HG03045 (cell line): ENCODE data around the gene TMEM200A.
"Not testable (repeated sequence)": the region's sequence is repeated elsewhere in the genome, so short reads cannot be mapped to it uniquely, and the experiment has no call there.

Source experiments
- ATAC-seq: cut with Tn5 transposase; IDR thresholded peaks from one replicate; pipeline ENCODE4 v1.9.1; 2021; ENCODE audit warnings: mild to moderate bottlenecking, moderate library complexity; ENCODE audit not compliant: unreplicated experiment

TMEM200A gene

DNA sequence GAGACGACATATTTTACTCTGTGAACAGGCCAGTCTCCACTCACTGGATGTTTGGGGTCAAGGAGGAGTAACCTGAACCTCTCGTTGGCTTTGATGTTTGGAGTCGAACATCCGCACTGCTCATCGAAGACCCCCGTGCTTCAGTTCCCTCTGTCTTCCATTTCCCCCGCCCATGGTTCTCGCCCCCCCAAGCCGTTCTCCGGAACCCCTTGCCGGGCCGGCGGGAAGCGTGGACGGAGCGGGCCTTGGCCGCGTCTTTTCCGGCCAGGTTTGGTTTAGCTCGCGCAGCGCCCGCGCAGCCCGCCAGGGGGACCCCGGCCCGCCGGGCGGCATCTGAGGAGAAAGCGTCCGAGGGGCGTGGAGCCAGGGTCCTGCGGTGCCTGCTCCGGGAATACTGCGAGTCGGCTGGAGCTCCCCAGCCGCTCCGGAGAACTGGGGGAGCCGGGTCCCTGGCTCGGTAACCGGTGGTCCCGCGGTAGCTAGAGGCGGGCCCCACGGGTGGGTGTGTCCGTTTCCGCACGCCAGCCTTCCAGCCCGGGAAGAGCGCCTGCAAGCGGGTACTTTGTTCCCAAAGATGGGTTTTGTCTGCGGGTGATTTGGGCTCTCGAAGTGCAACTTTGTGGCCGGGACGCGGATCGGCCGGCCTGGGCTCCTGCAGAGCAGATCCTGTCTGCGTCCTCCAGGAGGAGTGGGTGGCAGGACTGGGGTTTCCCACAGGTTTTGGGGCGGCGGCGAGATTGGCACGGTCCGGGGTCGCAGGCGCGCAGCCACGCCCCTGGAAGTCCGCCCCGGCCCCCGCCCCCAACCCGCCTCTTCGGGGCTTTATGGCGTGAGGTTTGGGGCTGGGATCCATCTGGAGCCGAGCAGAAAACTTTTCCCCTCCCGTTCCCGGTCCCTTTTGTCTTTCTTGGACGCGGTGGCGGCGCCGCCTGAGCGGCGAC, at the start of gene TMEM200A:
Gene TMEM200A, plus strand, starts transcription at position 852 of the 941 bp plus-strand sequence. CDS start 74,406 bp downstream, outside the sequence.
- ATAC-seq = peak; percentile 69

- no peak for ATAC-seq
These were observed 44.9 kb upstream of the TMEM200A start for GRCh38 chr6:130320908-130321307.

GRCh38 chr6:130322673-130323268, 43.0 kb upstream of the TMEM200A start:
- no peak for ATAC-seq

GRCh38 chr6:130324657-130325056, 41.2 kb upstream of the TMEM200A start:
- no peak for ATAC-seq

DNA sequence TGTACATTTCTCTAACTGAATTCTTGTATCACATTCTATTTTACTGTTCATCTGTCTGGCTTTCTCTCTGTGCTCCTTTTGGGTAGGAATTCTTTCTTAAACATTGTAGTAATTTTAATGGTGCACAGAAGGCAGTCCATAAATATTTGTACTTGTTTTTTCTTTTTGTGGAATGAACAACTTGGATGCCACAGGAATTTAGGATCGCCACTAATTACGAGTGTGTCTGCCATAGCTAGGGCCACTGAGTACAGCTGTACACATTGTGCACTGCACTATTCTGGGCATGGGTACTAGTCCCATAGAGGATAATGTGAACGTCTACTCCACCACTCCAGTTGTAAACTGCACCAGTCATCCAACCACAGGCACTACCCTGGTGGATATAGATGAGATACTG, 39.3 kb upstream of the TMEM200A start:
- ATAC-seq = no peak

DNA sequence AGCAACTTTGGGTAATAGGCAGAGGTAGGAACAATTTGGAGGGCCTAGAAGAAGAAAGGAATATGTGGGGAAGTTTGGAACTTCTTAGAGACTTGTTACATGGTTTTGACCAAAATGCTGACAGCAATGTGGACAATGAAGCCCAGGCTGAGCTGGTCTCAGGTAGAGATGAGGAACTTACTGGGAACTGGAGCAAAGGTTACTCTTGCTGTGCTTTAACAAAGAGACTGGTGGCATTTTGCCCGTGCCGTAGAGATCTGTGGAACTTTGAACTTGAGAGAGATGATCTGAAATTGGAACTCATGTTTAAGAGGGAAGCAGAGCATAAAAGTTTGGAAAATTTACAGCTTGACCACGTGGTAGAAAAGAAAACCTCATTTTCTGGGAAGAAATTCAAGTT, 28.3 kb upstream of the TMEM200A start:
- no peak for ATAC-seq

- ATAC-seq = not testable (repeated sequence)
These were observed 19.5 kb upstream of the TMEM200A start for GRCh38 chr6:130346324-130346723.

DNA sequence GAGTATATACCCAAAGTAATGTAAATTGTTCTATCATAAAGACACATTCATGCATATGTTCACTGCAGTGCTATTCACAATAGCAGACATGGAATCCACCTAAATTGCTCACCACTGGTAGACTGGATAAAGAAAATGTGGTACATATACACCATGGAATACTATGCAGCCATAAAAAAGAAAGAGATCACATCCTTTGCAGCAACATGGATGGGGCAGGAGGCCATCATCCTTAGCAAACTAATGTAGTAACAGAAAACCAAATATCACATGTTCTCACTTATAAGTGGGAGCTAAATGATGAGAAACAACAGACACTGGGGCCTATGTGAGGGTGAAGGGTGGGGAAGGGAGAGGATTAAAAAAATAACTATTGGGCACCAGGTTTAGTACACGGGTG, 11.5 kb upstream of the TMEM200A start:
- ATAC-seq = no peak

DNA sequence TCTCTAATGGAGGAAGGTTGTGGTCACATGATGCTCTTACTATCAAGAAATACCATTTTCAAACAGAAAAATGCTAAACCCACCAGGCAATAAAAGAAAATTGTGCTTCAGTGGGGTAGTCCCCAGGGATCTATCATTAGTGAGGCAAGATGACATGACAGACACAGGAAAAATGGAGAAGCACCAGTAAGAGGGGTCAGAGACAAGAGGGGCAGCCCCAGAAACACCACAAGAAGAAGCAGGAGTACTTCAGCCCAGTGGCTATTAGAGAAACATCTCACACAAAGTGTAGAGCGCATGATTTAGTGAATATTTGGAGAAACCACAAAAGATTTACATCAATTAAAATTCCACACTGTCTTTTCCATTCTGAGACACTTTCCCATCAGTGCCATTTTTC, 10.2 kb upstream of the TMEM200A start:
- no peak for ATAC-seq

DNA sequence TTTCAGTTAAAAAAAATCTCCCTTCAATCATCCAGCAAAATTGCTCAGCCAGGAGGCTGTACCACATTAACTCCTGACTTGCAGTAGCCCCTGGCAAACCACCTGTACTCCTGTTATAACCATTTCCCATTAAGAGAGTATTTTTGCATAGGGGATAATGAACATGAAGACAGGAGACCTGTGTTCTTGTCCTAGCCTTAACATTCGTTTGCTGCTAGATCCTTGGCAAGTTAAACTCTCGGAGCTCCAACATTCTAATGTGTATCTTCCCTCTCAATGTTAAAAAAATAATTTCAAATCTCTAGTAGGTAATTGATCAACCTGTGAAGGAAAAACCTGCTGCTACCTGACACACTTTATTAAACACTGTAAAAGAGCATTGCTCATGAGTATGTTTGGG, 8.4 kb upstream of the TMEM200A start:
- no peak for ATAC-seq

GRCh38 chr6:130359736-130360135, 6.1 kb upstream of the TMEM200A start:
- ATAC-seq = no peak

GRCh38 chr6:130362128-130362527, 3.7 kb upstream of the TMEM200A start:
- no peak for ATAC-seq

GRCh38 chr6:130364224-130364780, 1.5 kb upstream of the TMEM200A start:
- ATAC-seq = no peak

DNA sequence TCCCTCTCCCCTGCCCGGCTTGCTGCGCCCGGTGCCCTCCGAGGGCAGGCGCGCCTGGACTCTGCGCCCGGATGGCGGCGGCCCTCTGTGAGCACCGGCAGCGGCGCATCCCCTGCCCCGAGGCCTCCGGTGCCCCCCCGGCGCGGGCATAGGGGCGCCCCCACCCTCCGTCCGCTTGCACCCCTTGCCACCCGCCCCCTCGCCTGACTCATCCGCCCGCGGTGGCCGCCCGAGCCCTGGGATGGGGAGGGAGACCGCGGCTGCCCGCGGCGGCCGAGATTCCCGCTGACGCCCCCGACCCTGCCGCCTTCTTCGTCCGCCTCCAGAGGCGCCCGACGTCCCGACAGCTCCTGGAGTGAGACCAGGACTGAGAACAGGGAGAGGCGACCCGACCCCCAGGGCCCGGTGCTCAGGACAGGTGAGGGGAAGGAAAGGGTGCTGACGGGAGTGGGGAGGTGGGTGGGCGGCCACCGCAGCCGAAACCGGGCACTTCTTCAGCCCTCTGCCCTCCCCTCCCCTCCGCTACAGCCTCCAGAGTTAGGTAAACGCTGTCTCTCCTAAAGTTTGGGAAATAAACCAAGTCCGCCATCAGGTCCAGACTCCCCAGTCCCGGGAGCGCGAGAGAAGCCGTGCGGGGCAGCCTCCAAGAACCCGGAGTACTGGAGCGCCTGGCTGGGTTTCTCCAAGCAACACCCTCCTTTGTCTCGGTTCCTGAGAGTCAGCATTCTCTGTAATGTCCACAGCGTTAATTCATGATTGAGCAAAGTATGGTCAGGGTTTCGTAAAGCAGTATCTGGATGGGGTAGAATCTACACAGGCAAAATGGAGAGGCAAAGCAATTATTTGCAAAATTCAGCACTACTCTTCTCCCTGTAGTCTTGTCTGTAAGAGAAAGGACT, 539 bp downstream of the TMEM200A start:
- peak; percentile 27 for ATAC-seq

- no peak for ATAC-seq
These were observed 1.9 kb downstream of the TMEM200A start for GRCh38 chr6:130367767-130368166.

GRCh38 chr6:130368576-130368975, 2.8 kb downstream of the TMEM200A start:
- no peak for ATAC-seq

GRCh38 chr6:130369831-130370230, 4.0 kb downstream of the TMEM200A start:
- ATAC-seq = no peak

DNA sequence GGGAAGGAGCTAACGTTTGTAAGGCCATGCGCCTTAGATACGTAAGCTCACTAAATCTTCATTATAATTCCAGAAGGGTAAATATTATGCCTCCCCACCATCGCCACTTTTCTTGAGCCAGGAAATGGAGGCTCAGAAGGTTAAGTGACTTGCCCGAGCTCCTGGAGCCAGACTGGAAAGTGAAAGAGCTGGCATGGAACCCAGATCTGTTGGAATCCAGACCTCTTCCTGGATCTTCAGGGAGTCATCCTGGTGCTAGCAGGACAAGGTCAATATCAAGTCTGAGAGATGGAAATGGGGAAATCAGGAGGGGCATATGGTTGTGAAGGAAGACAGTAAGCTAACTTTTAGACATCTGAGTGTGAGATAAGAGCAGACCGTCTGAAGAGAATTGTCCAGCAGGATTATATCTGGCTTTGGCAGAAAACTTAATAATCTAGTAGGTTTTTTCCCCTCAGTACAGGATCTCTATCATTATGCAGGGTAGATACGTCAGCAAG, 6.2 kb downstream of the TMEM200A start:
- no peak for ATAC-seq

DNA sequence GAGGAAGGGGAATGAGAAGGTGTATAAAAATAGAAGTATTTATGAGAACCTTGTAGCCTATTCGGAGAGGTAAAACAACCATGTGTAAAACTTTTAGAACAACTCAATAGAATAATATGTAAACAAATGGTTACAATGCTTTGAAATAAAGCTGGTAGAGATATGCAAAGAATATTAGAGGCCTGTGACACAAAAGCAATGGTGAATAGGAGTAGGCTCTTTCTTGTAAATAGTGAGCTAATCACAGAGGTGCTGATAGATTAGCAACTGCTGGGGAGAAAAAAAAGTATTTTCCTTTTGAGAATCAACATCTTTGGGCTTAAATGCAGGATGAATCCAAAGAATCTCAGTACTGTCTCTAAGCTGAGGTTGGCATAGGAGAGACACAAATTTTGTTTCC, 7.0 kb downstream of the TMEM200A start:
- ATAC-seq = no peak

- no peak for ATAC-seq
These were observed 8.2 kb downstream of the TMEM200A start for GRCh38 chr6:130373992-130374391.

- ATAC-seq = no peak
These were observed 11.1 kb downstream of the TMEM200A start for GRCh38 chr6:130376936-130377335.
